Chondrocyte (in vitro differentiated cells): Measurements from ENCODE around the gene TOMM7. TPM values are rescaled to one million over a fixed set of nuclear protein-coding genes. Genes with fewer than 3 reads are reported as not detected.
A peak's percentile ranks its signal among the peaks of the same experiment; 100 is the strongest.

Experiments used
- DNase-seq: peaks from one replicate; pipeline ENCODE4 v3.0.0; 2021; ENCODE audit warnings: mixed read lengths, low spot score
- H3K27ac Mint-ChIP-seq: one replicate; pipeline ENCODE4 v1.8.0; 2021; ENCODE audit warnings: mild to moderate bottlenecking, moderate library complexity, mixed read lengths; ENCODE audit not compliant: unreplicated experiment
- H3K27me3 Mint-ChIP-seq: 2 replicates; pipeline ENCODE4 v1.8.0; 2021; ENCODE audit warnings: low read depth, mixed read lengths
- H3K36me3 Mint-ChIP-seq: 2 replicates; pipeline ENCODE4 v1.8.0; 2021; ENCODE audit warnings: low read depth, mixed read lengths
- H3K4me1 Mint-ChIP-seq: 2 replicates; pipeline ENCODE4 v1.8.0; 2021; ENCODE audit warnings: low read depth, mild to moderate bottlenecking, mixed read lengths
- H3K4me3 Mint-ChIP-seq: one replicate; pipeline ENCODE4 v1.8.0; 2021; ENCODE audit warnings: mild to moderate bottlenecking, moderate library complexity, mixed read lengths; ENCODE audit not compliant: unreplicated experiment
- H3K9me3 Mint-ChIP-seq: 2 replicates; pipeline ENCODE4 v1.8.0; 2021; ENCODE audit warnings: low read depth, mixed read lengths
- total RNA-seq: library from RNA; stranded (reverse); gene quantifications from 3 replicates; pipeline ENCODE4 v1.2.1, GENCODE V29; 2021
- TF ChIP-seq, protein P1 (sequence below): fragments of 200-600 bp; sonication (generic); IDR thresholded peaks from 2 replicates; pipeline ENCODE4 v1.5.0; 2021; ENCODE audit warnings: antibody characterized with exemption, mild to moderate bottlenecking, moderate library complexity

TOMM7 gene
- total RNA-seq, 1 donor from 2014 or later, result 240 TPM

DNA sequence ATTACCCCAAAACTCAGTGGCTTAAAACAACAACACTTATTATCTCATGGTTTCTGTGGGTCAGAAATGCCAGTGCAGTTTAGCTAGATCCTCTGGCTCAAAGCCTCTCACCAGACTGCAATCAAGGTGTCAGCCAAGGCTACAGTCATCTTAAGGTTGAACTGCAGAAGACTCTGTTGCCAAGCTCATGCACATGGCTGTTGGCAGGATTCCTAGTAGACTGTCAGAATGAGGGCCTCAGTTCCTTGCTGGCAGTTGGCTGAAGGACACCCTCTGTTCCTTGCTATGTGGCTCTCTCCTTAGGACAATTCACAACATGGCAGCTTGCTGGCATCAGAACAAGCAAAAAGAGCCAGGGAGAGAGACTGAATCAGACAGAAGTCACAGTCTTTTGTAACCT, 34.7 kb downstream of the TOMM7 start:
- H3K27me3 Mint-ChIP-seq, result no peaks in the 10 kb centered on the region
- no peak overlapping the region for H3K27ac Mint-ChIP-seq
- H3K4me3 Mint-ChIP-seq, result no peak overlapping the region
- no peaks in the 10 kb centered on the region for H3K9me3 Mint-ChIP-seq
- H3K36me3 Mint-ChIP-seq, result no peaks in the 10 kb centered on the region
- DNase-seq, result no peak
- peaks cover 13% of the 10 kb centered on the region for H3K4me1 Mint-ChIP-seq
- TF ChIP-seq, protein P1, sequence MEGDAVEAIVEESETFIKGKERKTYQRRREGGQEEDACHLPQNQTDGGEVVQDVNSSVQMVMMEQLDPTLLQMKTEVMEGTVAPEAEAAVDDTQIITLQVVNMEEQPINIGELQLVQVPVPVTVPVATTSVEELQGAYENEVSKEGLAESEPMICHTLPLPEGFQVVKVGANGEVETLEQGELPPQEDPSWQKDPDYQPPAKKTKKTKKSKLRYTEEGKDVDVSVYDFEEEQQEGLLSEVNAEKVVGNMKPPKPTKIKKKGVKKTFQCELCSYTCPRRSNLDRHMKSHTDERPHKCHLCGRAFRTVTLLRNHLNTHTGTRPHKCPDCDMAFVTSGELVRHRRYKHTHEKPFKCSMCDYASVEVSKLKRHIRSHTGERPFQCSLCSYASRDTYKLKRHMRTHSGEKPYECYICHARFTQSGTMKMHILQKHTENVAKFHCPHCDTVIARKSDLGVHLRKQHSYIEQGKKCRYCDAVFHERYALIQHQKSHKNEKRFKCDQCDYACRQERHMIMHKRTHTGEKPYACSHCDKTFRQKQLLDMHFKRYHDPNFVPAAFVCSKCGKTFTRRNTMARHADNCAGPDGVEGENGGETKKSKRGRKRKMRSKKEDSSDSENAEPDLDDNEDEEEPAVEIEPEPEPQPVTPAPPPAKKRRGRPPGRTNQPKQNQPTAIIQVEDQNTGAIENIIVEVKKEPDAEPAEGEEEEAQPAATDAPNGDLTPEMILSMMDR, result no peak

DNA sequence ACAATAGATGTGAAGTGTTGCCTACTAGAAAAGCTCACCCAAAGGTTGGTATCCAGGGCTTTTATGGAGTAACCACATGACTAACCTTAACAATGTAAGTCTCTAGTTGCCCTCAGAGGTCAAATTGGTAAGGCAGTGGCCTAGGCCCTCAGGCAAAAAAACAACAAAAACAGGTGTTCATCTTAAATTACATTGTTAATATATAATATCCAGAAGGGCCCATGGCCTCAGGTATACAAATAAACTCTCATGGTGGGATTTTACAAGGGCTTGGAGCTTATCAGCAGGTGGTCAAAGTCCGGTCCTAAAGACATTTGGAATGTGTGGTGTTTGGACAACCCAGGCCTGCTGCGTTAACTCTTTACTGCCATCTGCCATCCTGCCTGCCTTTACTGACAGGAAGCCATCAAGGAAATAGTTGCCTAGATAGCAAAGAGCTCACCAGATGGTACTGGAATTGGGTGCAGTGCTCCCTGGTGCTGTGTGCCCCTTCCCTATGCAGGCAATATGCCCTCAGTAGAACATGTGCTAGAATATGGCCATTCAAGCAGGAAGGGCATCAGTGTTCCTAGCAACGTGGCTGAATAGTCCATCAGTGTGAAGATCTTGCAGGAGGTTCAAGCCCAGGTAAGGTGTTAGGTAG, 36.2 kb downstream of the TOMM7 start:
- Mint-ChIP-seq H3K36me3 (no peaks in the 10 kb centered on the region), H3K27me3 (no peaks in the 10 kb centered on the region), H3K4me3 (no peak overlapping the region), H3K27ac (no peak overlapping the region), H3K4me1 (peaks cover 19% of the 10 kb centered on the region), H3K9me3 (no peaks in the 10 kb centered on the region)
- DNase-seq, result no peak
- TF ChIP-seq, protein P1, result no peak

DNA sequence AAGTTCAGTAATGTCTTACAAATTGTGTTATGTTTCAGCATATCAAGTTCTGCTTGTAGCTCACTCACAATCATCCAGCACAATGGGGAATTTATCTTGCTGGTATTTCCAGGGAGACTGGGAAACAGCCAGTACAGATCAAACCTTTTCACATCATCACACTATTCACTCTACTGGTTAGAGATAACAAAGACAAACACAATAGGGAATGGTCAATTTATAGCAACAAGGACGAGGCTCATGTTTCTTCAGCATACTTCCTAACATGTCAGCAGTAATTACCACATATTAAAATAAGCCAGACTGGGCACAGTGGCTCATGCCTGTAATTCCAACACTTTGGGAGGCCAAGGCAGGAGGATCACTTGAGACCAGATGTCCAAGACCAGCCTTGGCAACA, 38.3 kb downstream of the TOMM7 start:
- no peak for DNase-seq
- H3K4me1 Mint-ChIP-seq, result peaks cover 14% of the 10 kb centered on the region
- TF ChIP-seq, protein P1, result no peak
- H3K36me3 Mint-ChIP-seq, result no peaks in the 10 kb centered on the region
- no peak overlapping the region for H3K4me3 Mint-ChIP-seq
- no peak overlapping the region for H3K27ac Mint-ChIP-seq
- no peaks in the 10 kb centered on the region for H3K27me3 Mint-ChIP-seq
- H3K9me3 Mint-ChIP-seq, result no peaks in the 10 kb centered on the region

DNA sequence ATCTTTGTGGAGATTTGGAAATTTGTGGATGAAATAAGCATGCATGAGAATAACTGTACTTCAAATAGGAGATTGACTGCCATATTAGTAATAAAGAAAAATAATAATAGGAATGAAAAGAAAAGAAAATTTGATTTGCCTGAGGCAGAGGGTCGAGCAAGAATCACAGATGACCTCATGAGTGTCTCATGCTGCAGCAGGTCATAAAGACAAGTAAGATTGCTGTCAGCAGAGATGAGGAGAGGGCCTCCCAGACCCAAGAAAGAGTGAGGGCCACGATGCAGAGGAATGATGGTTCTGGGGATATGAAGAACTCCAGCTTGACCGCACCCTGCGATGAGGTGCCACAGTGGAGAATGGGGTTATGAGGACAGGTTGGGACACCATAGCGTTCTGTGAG, 39.2 kb downstream of the TOMM7 start:
- no peak overlapping the region for H3K4me3 Mint-ChIP-seq
- no peak for DNase-seq
- no peak overlapping the region for H3K27ac Mint-ChIP-seq
- H3K4me1 Mint-ChIP-seq, result peaks cover 14% of the 10 kb centered on the region
- no peaks in the 10 kb centered on the region for H3K27me3 Mint-ChIP-seq
- no peaks in the 10 kb centered on the region for H3K36me3 Mint-ChIP-seq
- TF ChIP-seq, protein P1, result no peak
- no peaks in the 10 kb centered on the region for H3K9me3 Mint-ChIP-seq

DNA sequence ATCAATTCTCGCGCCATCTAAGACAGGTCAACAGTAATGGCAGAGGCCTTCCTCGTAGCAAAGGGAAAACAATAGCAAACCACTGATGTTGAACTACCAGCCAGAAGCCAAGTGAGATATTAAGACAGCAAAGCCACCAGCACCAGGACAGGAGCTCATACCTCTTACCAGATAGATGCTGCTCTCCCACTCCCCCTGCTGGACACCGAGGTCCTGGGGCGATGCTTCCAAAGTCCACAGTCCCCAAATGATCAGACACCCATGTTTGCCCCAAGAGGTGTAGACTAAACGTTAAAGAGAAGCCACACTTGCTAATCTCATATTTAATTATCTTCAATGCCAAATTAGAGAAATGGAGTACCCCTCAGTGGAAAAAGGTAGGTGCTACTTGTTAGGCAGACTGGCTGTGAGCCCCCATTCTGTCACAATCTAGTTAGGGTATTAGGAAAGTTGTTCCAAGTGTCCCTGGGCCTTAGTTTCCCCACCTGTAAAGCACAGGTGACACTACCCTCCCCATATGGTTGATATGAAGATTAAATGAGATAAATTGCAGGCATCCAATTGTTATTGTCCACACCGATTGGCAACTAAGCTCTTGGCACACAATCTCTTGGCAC, 39.9 kb downstream of the TOMM7 start:
- H3K9me3 Mint-ChIP-seq, result no peaks in the 10 kb centered on the region
- TF ChIP-seq, protein P1, result peak; percentile 80
- no peaks in the 10 kb centered on the region for H3K36me3 Mint-ChIP-seq
- peaks cover 14% of the 10 kb centered on the region for H3K4me1 Mint-ChIP-seq
- H3K4me3 Mint-ChIP-seq, result no peak overlapping the region
- H3K27me3 Mint-ChIP-seq, result no peaks in the 10 kb centered on the region
- DNase-seq, result no peak
- H3K27ac Mint-ChIP-seq, result no peak overlapping the region
